IMR-90 (cell line): Measurements from ENCODE around the gene PREB. TPM values are rescaled to one million over a fixed set of nuclear protein-coding genes. Genes with fewer than 3 reads are reported as not detected.

Experiments used
- ATAC-seq: fragments of 200-7000 bp; cut with Tn5 transposase; 2 replicates; pipeline ENCODE4 v1.9.1; 2020; ENCODE audit warnings: low read depth, mild to moderate bottlenecking, moderate library complexity
- BruUV-seq: library from RNA; stranded (reverse); fragments of 400-500 nt; replicated peaks from 2 replicates; lab custom pipeline; 2021; lab: Mats Ljungman, UMichigan
- CTCF ChIA-PET: fragments of 300-600 bp; formaldehyde crosslinking; extraction: SDS; loops from one replicate; lab custom pipeline; 2021; ENCODE audit warnings: antibody characterized with exemption; lab: Yijun Ruan, JAX
- POLR2A ChIA-PET: fragments of 300-600 bp; sonication (Branson Sonifier 250); formaldehyde crosslinking; loops from one replicate; lab custom pipeline; 2022; ENCODE audit warnings: antibody characterized with exemption; ENCODE audit not compliant: unreplicated experiment; lab: Charles Lee
- DNase-seq: peaks from one replicate; pipeline ENCODE4 v3.0.0; 2013
- H2AFZ ChIP-seq: replicated peaks from 2 replicates; pipeline ENCODE3; 2013; ENCODE audit warnings: low read length, mild to moderate bottlenecking; ENCODE audit not compliant: poor library complexity
- H2AK5ac ChIP-seq: 2 replicates; pipeline ENCODE4 v1.6.1; 2013; ENCODE audit warnings: low read depth, low read length, inconsistent platforms
- H2AK9ac ChIP-seq: replicated peaks from 2 replicates; pipeline ENCODE3; 2013; ENCODE audit warnings: mild to moderate bottlenecking, low read depth, low read length, moderate library complexity; ENCODE audit not compliant: poor library complexity
- H2BK120ac ChIP-seq: 2 replicates; pipeline ENCODE4 v1.6.1; 2013; ENCODE audit warnings: low read depth, low read length, inconsistent platforms
- H2BK15ac ChIP-seq: 3 replicates; pipeline ENCODE4 v1.6.1; 2013; ENCODE audit warnings: low read depth, low read length, inconsistent platforms
- H2BK20ac ChIP-seq: 2 replicates; pipeline ENCODE4 v1.6.1; 2013; ENCODE audit warnings: low read depth, mild to moderate bottlenecking, inconsistent platforms, low read length, moderate library complexity
- H2BK5ac ChIP-seq: 2 replicates; pipeline ENCODE4 v1.6.1; 2013; ENCODE audit warnings: mild to moderate bottlenecking, low read depth, low read length, inconsistent platforms; ENCODE audit not compliant: poor library complexity, severe bottlenecking
- H3K14ac ChIP-seq: replicated peaks from 2 replicates; pipeline ENCODE4 v1.6.1; 2013; ENCODE audit warnings: low read depth, low read length, inconsistent platforms
- H3K18ac ChIP-seq: 2 replicates; pipeline ENCODE4 v1.6.1; 2013; ENCODE audit warnings: low read depth, low read length, control low read depth
- H3K23ac ChIP-seq: 2 replicates; pipeline ENCODE4 v1.6.1; 2013; ENCODE audit warnings: low read depth, low read length, inconsistent platforms
- H3K27ac ChIP-seq: 2 replicates; pipeline ENCODE4 v1.5.1; 2013; ENCODE audit warnings: mild to moderate bottlenecking, control low read depth, low read length; ENCODE audit not compliant: insufficient read depth
- H3K27me3 ChIP-seq: 2 replicates; pipeline ENCODE4 v1.6.1; 2013; ENCODE audit warnings: low read length; ENCODE audit not compliant: control insufficient read depth, insufficient read depth
- H3K36me3 ChIP-seq: 2 replicates; pipeline ENCODE4 v1.6.1; 2013; ENCODE audit warnings: low read length, mixed read lengths; ENCODE audit not compliant: control insufficient read depth, insufficient read depth
- H3K4ac ChIP-seq: 2 replicates; pipeline ENCODE4 v1.6.1; 2013; ENCODE audit warnings: low read depth, low read length, inconsistent platforms
- H3K4me1 ChIP-seq: 2 replicates; pipeline ENCODE4 v1.6.1; 2013; ENCODE audit warnings: low read length, mixed read lengths; ENCODE audit not compliant: control insufficient read depth, insufficient read depth
- H3K4me2 ChIP-seq: 2 replicates; pipeline ENCODE4 v1.6.1; 2013; ENCODE audit warnings: low read depth, mild to moderate bottlenecking, control low read depth, low read length, moderate library complexity
- H3K4me3 ChIP-seq: 2 replicates; pipeline ENCODE4 v1.5.1; 2013; ENCODE audit warnings: low read depth, mild to moderate bottlenecking, control low read depth, low read length, moderate library complexity; ENCODE audit not compliant: insufficient read depth
- H3K56ac ChIP-seq: 2 replicates; pipeline ENCODE4 v1.6.1; 2013; ENCODE audit warnings: low read length, inconsistent platforms; ENCODE audit not compliant: insufficient read depth; ENCODE audit errors: extremely low read depth
- H3K79me1 ChIP-seq, 2 experiments: 2 replicates each; pipeline ENCODE4 v1.6.1; 2013; ENCODE audit warnings: low read length in 2 of 2, inconsistent platforms in 1 of 2, low read depth in 1 of 2
- H3K9ac ChIP-seq: 2 replicates; pipeline ENCODE4 v1.6.1; 2013; ENCODE audit warnings: low read depth, low read length, control low read depth
- H3K9me1 ChIP-seq: 2 replicates; pipeline ENCODE4 v1.6.1; 2013; ENCODE audit warnings: low read length, inconsistent platforms; ENCODE audit not compliant: insufficient read depth
- H3K9me3 ChIP-seq: 2 replicates; pipeline ENCODE4 v1.6.1; 2013; ENCODE audit warnings: low read length; ENCODE audit not compliant: control insufficient read depth, insufficient read depth
- H4K20me1 ChIP-seq: 2 replicates; pipeline ENCODE4 v1.6.1; 2013; ENCODE audit warnings: low read length, inconsistent platforms; ENCODE audit not compliant: insufficient read depth
- H4K5ac ChIP-seq: 2 replicates; pipeline ENCODE4 v1.6.1; 2013; ENCODE audit warnings: mild to moderate bottlenecking, low read depth, low read length, control low read depth
- H4K8ac ChIP-seq, 2 experiments: 2 replicates each; pipeline ENCODE4 v1.6.1; 2013; ENCODE audit warnings: low read depth in 2 of 2, low read length in 2 of 2, control low read depth in 1 of 2, inconsistent platforms in 1 of 2
- H4K91ac ChIP-seq: 2 replicates; pipeline ENCODE4 v1.6.1; 2013; ENCODE audit warnings: low read depth, low read length, inconsistent platforms; ENCODE audit not compliant: insufficient read depth
- BHLHE40 ChIP-seq: fragments of 150-350 bp; IDR thresholded peaks from 2 replicates; pipeline ENCODE4 v1.6.1; 2016; ENCODE audit warnings: mild to moderate bottlenecking, low read depth, low read length
- CEBPB ChIP-seq: IDR thresholded peaks from 2 replicates; pipeline ENCODE4 v1.6.1; 2012; ENCODE audit warnings: low read depth, low read length, improper control_type of control experiment
- CHD1 ChIP-seq: IDR thresholded peaks from 2 replicates; pipeline ENCODE4 v1.6.1; 2012; ENCODE audit warnings: low read depth, low read length, improper control_type of control experiment
- CTCF ChIP-seq: conservative IDR thresholded peaks from 2 replicates; pipeline ENCODE4 v1.5.1; 2012; ENCODE audit warnings: mild to moderate bottlenecking, low read depth, low read length, improper control_type of control experiment
- ELK1 ChIP-seq: fragments of 150-350 bp; IDR thresholded peaks from 2 replicates; pipeline ENCODE4 v1.6.1; 2016; ENCODE audit warnings: low read depth, mild to moderate bottlenecking, low read length, moderate library complexity, borderline replicate concordance
- FOS ChIP-seq: fragments of 150-350 bp; IDR thresholded peaks from 2 replicates; pipeline ENCODE4 v1.6.1; 2016; ENCODE audit warnings: low read depth, low read length
- MAFK ChIP-seq: IDR thresholded peaks from 2 replicates; pipeline ENCODE4 v1.6.1; 2012; ENCODE audit warnings: low read depth, low read length, improper control_type of control experiment
- MAZ ChIP-seq: IDR thresholded peaks from 2 replicates; pipeline ENCODE4 v1.6.1; 2012; ENCODE audit warnings: low read depth, mild to moderate bottlenecking, low read length, improper control_type of control experiment, moderate library complexity, borderline replicate concordance
- NFE2L2 ChIP-seq: fragments of 150-350 bp; IDR thresholded peaks from 2 replicates; pipeline ENCODE4 v1.6.1; 2016; ENCODE audit warnings: low read depth, mild to moderate bottlenecking, low read length
- POLR2A ChIP-seq: IDR thresholded peaks from 2 replicates; pipeline ENCODE4 v1.6.1; 2012; ENCODE audit warnings: mild to moderate bottlenecking, low read depth, low read length
- RAD21 ChIP-seq: IDR thresholded peaks from 2 replicates; pipeline ENCODE4 v1.6.1; 2012; ENCODE audit warnings: low read length, improper control_type of control experiment
- RCOR1 ChIP-seq: IDR thresholded peaks from 2 replicates; pipeline ENCODE4 v1.6.1; 2012; ENCODE audit warnings: mild to moderate bottlenecking, low read length, improper control_type of control experiment; ENCODE audit not compliant: insufficient replicate concordance
- RFX5 ChIP-seq: IDR thresholded peaks from 2 replicates; pipeline ENCODE4 v1.8.0; 2012; ENCODE audit warnings: low read depth, mild to moderate bottlenecking, low read length, moderate library complexity
- SMC3 ChIP-seq: fragments of 150-350 bp; IDR thresholded peaks from 2 replicates; pipeline ENCODE4 v1.6.1; 2016; ENCODE audit warnings: low read depth, mild to moderate bottlenecking, antibody characterized with exemption, low read length, moderate library complexity
- WGBS, 2 experiments: methylation state at CpG; one replicate each; pipeline versions ENCODE4 v1.1.5 to v1.1.7; 2013; ENCODE audit warnings: missing lambda C conversion rate in 2 of 2; ENCODE audit not compliant: insufficient read length in 1 of 2; ENCODE audit errors: extremely low coverage in 2 of 2; 5-methylcytosine and 5-hydroxymethylcytosine counted together
- dilution Hi-C: fragments of 300-500 bp; cut with HindIII; formaldehyde crosslinking; loops from one replicate; pipeline ENCODE4 v1.14.3; 2018; ENCODE audit warnings: low sequenced_read_pairs; ENCODE audit not compliant: unreplicated experiment
- in situ Hi-C: fragments of 300-500 bp; cut with MboI; formaldehyde crosslinking; loops from 3 replicates; pipeline ENCODE4 v1.14.3; 2019; ENCODE audit warnings: low sequenced_read_pairs, inconsistent platforms, mixed read lengths
- intact Hi-C: fragments of 100-400 bp; cut with micrococcal nuclease; formaldehyde crosslinking; loops from 2 replicates; pipeline ENCODE4 v1.10.0; 2022
- polyA plus RNA-seq, 3 experiments: library from polyadenylated mRNA; depleted of rRNA; stranded (reverse); fragments of >200 nt; gene quantifications; 2 replicates each; pipeline ENCODE4 v1.2.3, GENCODE V29; 2012; ENCODE audit warnings: low replicate concordance in 1 of 3
- total RNA-seq: library from RNA; depleted of rRNA; stranded (reverse); fragments of >200 nt; gene quantifications from 2 replicates; pipeline ENCODE4 v1.2.3, GENCODE V29; 2012

PREB gene
- total and polyA plus RNA-seq, 2 of the 4 experiments (the other 2 are of a cell fraction) = 38.9 to 52.2 TPM

GRCh38 chr2:27137322-27137935 is 3.0 kb upstream of the PREB start:
- TF ChIP-seq MAFK = no peak
- no peak for TF ChIP-seq NFE2L2
- no peak for TF ChIP-seq RAD21
- TF ChIP-seq RFX5 = no peak
- TF ChIP-seq MAZ = no peak
- TF ChIP-seq CHD1 = no peak
- no peak for TF ChIP-seq ELK1
- TF ChIP-seq SMC3 = no peak
- TF ChIP-seq POLR2A = no peak
- TF ChIP-seq FOS = no peak
- no peak for TF ChIP-seq CTCF
- no peak for TF ChIP-seq RCOR1
- TF ChIP-seq BHLHE40 = no peak
- TF ChIP-seq CEBPB = no peak
- intact Hi-C loops (no loop called here), dilution Hi-C loops (no loop called here), in situ Hi-C loops (no loop called here)
- BruUV-seq = no TSS peak
- peaks cover 12% of the 10 kb centered on the region for H4K20me1 ChIP-seq
- no peak overlapping the region for H2AK5ac ChIP-seq
- H3K36me3 ChIP-seq = peaks cover 6% of the 10 kb centered on the region; the same call in 1 of the 2 replicates
- CTCF ChIA-PET = interaction anchor here (0.7 kb wide), 1 partner anchor 9 kb away, joined by 3 read pairs; no protein-coding TSS in a partner anchor
- no peak overlapping the region for H3K9ac ChIP-seq
- H3K23ac ChIP-seq = no peak overlapping the region
- no peak overlapping the region for H3K4me2 ChIP-seq
- no peak overlapping the region for H3K18ac ChIP-seq
- DNase-seq (no peak), ATAC-seq (no peak)
- H2BK15ac ChIP-seq = no peak overlapping the region
- no peak overlapping the region for H4K5ac ChIP-seq
- H4K91ac ChIP-seq = no peak overlapping the region
- H4K8ac ChIP-seq = no peak overlapping the region
- no peak overlapping the region for H3K56ac ChIP-seq
- peaks cover 12 to 19% of the 10 kb centered on the region in 2 experiments for H3K79me1 ChIP-seq
- H2BK5ac ChIP-seq = no peak overlapping the region
- H3K4me1 ChIP-seq = peaks cover 9% of the 10 kb centered on the region
- H3K14ac ChIP-seq = no peak overlapping the region
- H3K27me3 ChIP-seq = peaks cover 19% of the 10 kb centered on the region
- no peak overlapping the region for H3K4me3 ChIP-seq
- 0 out of 2 replicates have a peak, but pooled peaks cover 3% of the 10 kb centered on the region for H3K9me3 ChIP-seq
- POLR2A ChIA-PET = no interaction called here
- H2AK9ac ChIP-seq = no peak overlapping the region
- H2BK20ac ChIP-seq = no peak overlapping the region
- H2BK120ac ChIP-seq = no peak overlapping the region
- no peak overlapping the region for H3K4ac ChIP-seq
- H3K27ac ChIP-seq = no peak overlapping the region
- no peak overlapping the region for H2AFZ ChIP-seq
- H3K9me1 ChIP-seq = peaks cover 14% of the 10 kb centered on the region
- 88% methylated on average over 8 of the region's 21 CpGs; no CpG with 5 or more reads in 1 of the 2 experiments for WGBS, 2 experiments
